Measurements from ENCODE around the gene SUSD1. TPM values are rescaled to one million over a fixed set of nuclear protein-coding genes. Genes with fewer than 3 reads are reported as not detected.
A peak's percentile ranks its signal among the peaks of the same experiment; 100 is the strongest.
"Not testable (repeated sequence)": the region's sequence is repeated elsewhere in the genome, so short reads cannot be mapped to it uniquely, and the experiment has no call there.

The SUSD1 gene
- total RNA-seq, 1 experiment from 2014 or later, result 14.5 TPM

GRCh38 chr9:112194969-112195431 is 19.9 kb upstream of the SUSD1 start:
- no peaks in the 10 kb centered on the region for H3K79me2 ChIP-seq (ENCODE audit: low read length)
- H3K27ac ChIP-seq (ENCODE audit: low read length), result no peak overlapping the region
- DNase-seq, result no peak
- H3K4me1 ChIP-seq (ENCODE audit: low read length), result peaks cover 9% of the 10 kb centered on the region
- no peaks in the 10 kb centered on the region for H3K36me3 ChIP-seq (ENCODE audit: insufficient read depth, low read length)
- no peak overlapping the region for H2AFZ ChIP-seq (ENCODE audit: low read length)
- H3K4me2 ChIP-seq (ENCODE audit: low read depth, low read length, poor library complexity, severe bottlenecking), result no peak overlapping the region
- no peaks in the 10 kb centered on the region for H4K20me1 ChIP-seq (ENCODE audit: insufficient read depth, low read depth, low read length)
- H3K9me3 ChIP-seq (ENCODE audit: low read length), result no peaks in the 10 kb centered on the region
- H3K9me2 ChIP-seq (replicated peaks; ENCODE audit: insufficient read depth, low read length), result no peaks in the 10 kb centered on the region
- no peak overlapping the region for H3K4me3 ChIP-seq (ENCODE audit: low read length)
- H3K9ac ChIP-seq (ENCODE audit: low read length), result no peak overlapping the region
- no peaks in the 10 kb centered on the region for H3K27me3 ChIP-seq (ENCODE audit: low read length)

DNA sequence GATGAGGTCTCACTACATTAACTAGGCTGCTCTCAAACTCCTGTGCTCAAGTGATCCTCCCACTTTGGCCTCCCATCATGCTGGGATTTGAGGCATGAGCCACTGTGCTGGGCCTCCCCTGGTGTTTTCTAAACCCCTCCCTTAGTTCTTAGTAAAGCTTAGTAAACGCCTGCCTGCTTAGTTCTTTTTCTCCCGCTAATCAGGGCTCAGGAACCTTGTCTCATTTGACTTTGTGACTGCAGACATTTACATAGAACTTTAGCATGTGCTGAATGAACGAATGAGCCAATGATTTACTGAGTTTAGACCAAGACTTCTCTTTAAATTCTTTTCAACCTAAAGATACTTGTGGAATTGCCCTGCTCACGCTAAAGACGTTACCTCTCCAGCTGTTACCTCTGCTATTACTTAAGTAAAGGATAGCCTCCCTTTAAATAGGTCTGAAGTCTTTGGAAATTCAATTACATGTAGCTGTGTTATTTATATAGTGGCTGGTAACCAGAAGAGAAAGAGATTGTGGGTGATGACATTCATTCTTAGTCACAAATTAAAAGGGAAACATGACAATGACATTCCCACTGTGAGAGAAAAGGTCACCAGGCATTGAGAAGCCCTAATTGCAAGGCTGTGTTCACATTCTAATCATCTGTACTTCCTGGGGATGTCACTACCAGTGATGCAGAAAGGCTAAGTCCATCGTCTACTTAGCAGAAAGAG is 18.6 kb upstream of the SUSD1 start:
- Histone ChIP-seq H3K36me3 (ENCODE audit: insufficient read depth, low read length) (no peaks in the 10 kb centered on the region), H3K79me2 (ENCODE audit: low read length) (no peaks in the 10 kb centered on the region), H3K4me3 (ENCODE audit: low read length) (no peak overlapping the region), H3K9me3 (ENCODE audit: low read length) (no peaks in the 10 kb centered on the region), H3K4me1 (ENCODE audit: low read length) (peaks cover 9% of the 10 kb centered on the region), H3K9ac (ENCODE audit: low read length) (no peak overlapping the region), H3K9me2 (replicated peaks; ENCODE audit: insufficient read depth, low read length) (no peaks in the 10 kb centered on the region), H3K27me3 (ENCODE audit: low read length) (no peaks in the 10 kb centered on the region), H2AFZ (ENCODE audit: low read length) (no peak overlapping the region), H3K4me2 (ENCODE audit: low read depth, low read length, poor library complexity, severe bottlenecking) (peak overlapping the region; percentile 17), H4K20me1 (ENCODE audit: insufficient read depth, low read depth, low read length) (no peaks in the 10 kb centered on the region), H3K27ac (ENCODE audit: low read length) (no peak overlapping the region)
- peak; percentile 49 for DNase-seq

DNA sequence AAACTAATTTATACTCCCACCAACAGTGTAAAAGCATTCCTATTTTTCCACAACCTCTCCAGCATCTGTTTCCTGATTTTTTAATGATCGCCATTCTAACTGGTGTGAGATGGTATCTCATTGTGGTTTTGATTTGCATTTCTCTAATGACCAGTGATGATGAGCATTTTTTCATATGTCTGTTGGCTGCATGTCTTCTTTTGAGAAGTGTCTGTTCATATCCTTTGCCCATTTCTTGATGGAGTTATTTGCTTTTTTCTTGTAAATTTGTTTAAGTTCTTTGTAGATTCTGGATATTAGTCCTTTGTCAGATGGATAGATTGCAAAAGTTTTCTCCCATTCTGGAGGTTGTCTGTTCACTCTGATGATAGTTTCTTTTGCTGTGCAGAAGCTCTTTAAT is 15.2 kb upstream of the SUSD1 start:
- not testable (repeated sequence) for H3K27ac ChIP-seq (ENCODE audit: low read length); H3K4me3 ChIP-seq (ENCODE audit: low read length); H3K79me2 ChIP-seq (ENCODE audit: low read length); H3K9me3 ChIP-seq (ENCODE audit: low read length); H4K20me1 ChIP-seq (ENCODE audit: insufficient read depth, low read depth, low read length); H3K36me3 ChIP-seq (ENCODE audit: insufficient read depth, low read length); DNase-seq; H3K9me2 ChIP-seq (replicated peaks; ENCODE audit: insufficient read depth, low read length); H3K9ac ChIP-seq (ENCODE audit: low read length); H3K4me1 ChIP-seq (ENCODE audit: low read length); H3K4me2 ChIP-seq (ENCODE audit: low read depth, low read length, poor library complexity, severe bottlenecking); H3K27me3 ChIP-seq (ENCODE audit: low read length); H2AFZ ChIP-seq (ENCODE audit: low read length)

- H3K4me1 ChIP-seq (ENCODE audit: low read length), result peaks cover 5% of the 10 kb centered on the region
- no peaks in the 10 kb centered on the region for H3K9me2 ChIP-seq (replicated peaks; ENCODE audit: insufficient read depth, low read length)
- H2AFZ ChIP-seq (ENCODE audit: low read length), result no peak overlapping the region
- H3K9me3 ChIP-seq (ENCODE audit: low read length), result no peaks in the 10 kb centered on the region
- H3K27me3 ChIP-seq (ENCODE audit: low read length), result no peaks in the 10 kb centered on the region
- DNase-seq, result no peak
- no peak overlapping the region for H3K27ac ChIP-seq (ENCODE audit: low read length)
- no peak overlapping the region for H3K9ac ChIP-seq (ENCODE audit: low read length)
- no peak overlapping the region for H3K4me3 ChIP-seq (ENCODE audit: low read length)
- H3K79me2 ChIP-seq (ENCODE audit: low read length), result no peaks in the 10 kb centered on the region
- H3K36me3 ChIP-seq (ENCODE audit: insufficient read depth, low read length), result no peaks in the 10 kb centered on the region
- H4K20me1 ChIP-seq (ENCODE audit: insufficient read depth, low read depth, low read length), result no peaks in the 10 kb centered on the region
- H3K4me2 ChIP-seq (ENCODE audit: low read depth, low read length, poor library complexity, severe bottlenecking), result no peak overlapping the region
Measured at GRCh38 chr9:112188884-112189283, 13.8 kb upstream of the SUSD1 start.

DNA sequence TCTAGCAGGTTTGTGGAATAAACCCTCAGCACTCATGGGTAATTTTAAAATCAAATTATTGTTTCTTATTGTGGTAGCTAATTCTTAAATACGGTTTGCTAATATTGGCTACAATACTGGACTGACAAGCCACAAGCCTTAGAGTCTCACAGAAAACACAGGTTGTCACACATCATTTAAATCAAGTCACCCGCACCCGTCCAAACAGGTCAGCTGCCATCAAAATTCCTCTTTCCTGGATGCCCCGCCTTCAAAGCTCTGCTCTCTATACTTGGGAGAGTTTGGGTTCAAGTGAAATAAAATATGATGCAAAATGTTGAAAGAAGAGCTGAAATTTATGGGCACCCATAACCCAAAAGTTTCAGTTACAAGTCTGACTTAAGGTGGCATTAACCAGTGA is 12.3 kb upstream of the SUSD1 start:
- H3K27me3 ChIP-seq (ENCODE audit: low read length), result no peaks in the 10 kb centered on the region
- DNase-seq, result no peak
- no peaks in the 10 kb centered on the region for H3K9me3 ChIP-seq (ENCODE audit: low read length)
- no peaks in the 10 kb centered on the region for H3K4me1 ChIP-seq (ENCODE audit: low read length)
- H3K36me3 ChIP-seq (ENCODE audit: insufficient read depth, low read length), result no peaks in the 10 kb centered on the region
- H3K4me3 ChIP-seq (ENCODE audit: low read length), result no peak overlapping the region
- H3K79me2 ChIP-seq (ENCODE audit: low read length), result no peaks in the 10 kb centered on the region
- no peaks in the 10 kb centered on the region for H3K9me2 ChIP-seq (replicated peaks; ENCODE audit: insufficient read depth, low read length)
- no peak overlapping the region for H3K27ac ChIP-seq (ENCODE audit: low read length)
- no peak overlapping the region for H3K4me2 ChIP-seq (ENCODE audit: low read depth, low read length, poor library complexity, severe bottlenecking)
- no peak overlapping the region for H3K9ac ChIP-seq (ENCODE audit: low read length)
- H2AFZ ChIP-seq (ENCODE audit: low read length), result no peak overlapping the region
- H4K20me1 ChIP-seq (ENCODE audit: insufficient read depth, low read depth, low read length), result no peaks in the 10 kb centered on the region

DNA sequence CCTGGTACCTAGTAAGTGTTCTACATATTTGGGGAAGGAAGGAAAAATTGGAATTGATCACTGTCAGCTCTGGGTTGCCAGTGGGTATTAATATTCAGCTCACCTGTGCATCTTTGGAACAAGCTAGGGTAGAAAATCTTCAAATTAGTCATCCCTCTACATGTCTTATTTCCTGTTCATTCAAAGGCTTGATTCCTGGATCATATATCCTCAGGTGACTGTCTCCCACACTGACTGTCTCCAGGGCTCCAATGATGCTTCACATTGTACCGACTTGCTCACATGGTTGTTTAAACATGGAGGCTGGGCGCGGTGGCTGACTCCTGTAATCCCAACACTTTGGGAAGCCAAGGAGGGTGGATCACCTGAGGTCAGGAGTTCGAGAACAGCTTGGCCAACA is 11.6 kb upstream of the SUSD1 start:
- Histone ChIP-seq H3K9me3 (ENCODE audit: low read length) (no peaks in the 10 kb centered on the region), H4K20me1 (ENCODE audit: insufficient read depth, low read depth, low read length) (no peaks in the 10 kb centered on the region), H3K9ac (ENCODE audit: low read length) (no peak overlapping the region), H3K4me2 (ENCODE audit: low read depth, low read length, poor library complexity, severe bottlenecking) (no peak overlapping the region), H3K9me2 (replicated peaks; ENCODE audit: insufficient read depth, low read length) (no peaks in the 10 kb centered on the region), H3K79me2 (ENCODE audit: low read length) (no peaks in the 10 kb centered on the region), H3K27me3 (ENCODE audit: low read length) (no peaks in the 10 kb centered on the region), H3K27ac (ENCODE audit: low read length) (no peak overlapping the region), H3K4me3 (ENCODE audit: low read length) (no peak overlapping the region), H3K36me3 (ENCODE audit: insufficient read depth, low read length) (no peaks in the 10 kb centered on the region), H3K4me1 (ENCODE audit: low read length) (no peaks in the 10 kb centered on the region), H2AFZ (ENCODE audit: low read length) (no peak overlapping the region)
- no peak for DNase-seq

GRCh38 chr9:112184946-112185345 is 9.8 kb upstream of the SUSD1 start:
- H3K4me2 ChIP-seq (ENCODE audit: low read depth, low read length, poor library complexity, severe bottlenecking), result no peak overlapping the region
- H2AFZ ChIP-seq (ENCODE audit: low read length), result no peak overlapping the region
- H3K27ac ChIP-seq (ENCODE audit: low read length), result no peak overlapping the region
- no peaks in the 10 kb centered on the region for H3K9me2 ChIP-seq (replicated peaks; ENCODE audit: insufficient read depth, low read length)
- H3K4me3 ChIP-seq (ENCODE audit: low read length), result no peak overlapping the region
- DNase-seq, result no peak
- no peaks in the 10 kb centered on the region for H3K36me3 ChIP-seq (ENCODE audit: insufficient read depth, low read length)
- H3K4me1 ChIP-seq (ENCODE audit: low read length), result 0 out of 2 replicates have a peak, but pooled peaks cover 5% of the 10 kb centered on the region
- no peaks in the 10 kb centered on the region for H3K79me2 ChIP-seq (ENCODE audit: low read length)
- no peaks in the 10 kb centered on the region for H4K20me1 ChIP-seq (ENCODE audit: insufficient read depth, low read depth, low read length)
- no peaks in the 10 kb centered on the region for H3K27me3 ChIP-seq (ENCODE audit: low read length)
- no peak overlapping the region for H3K9ac ChIP-seq (ENCODE audit: low read length)
- H3K9me3 ChIP-seq (ENCODE audit: low read length), result no peaks in the 10 kb centered on the region

GRCh38 chr9:112184221-112184620 is 9.1 kb upstream of the SUSD1 start:
- Histone ChIP-seq H4K20me1 (ENCODE audit: insufficient read depth, low read depth, low read length) (no peaks in the 10 kb centered on the region), H3K79me2 (ENCODE audit: low read length) (no peaks in the 10 kb centered on the region), H3K4me3 (ENCODE audit: low read length) (no peak overlapping the region), H2AFZ (ENCODE audit: low read length) (no peak overlapping the region), H3K4me1 (ENCODE audit: low read length) (0 out of 2 replicates have a peak, but pooled peaks cover 5% of the 10 kb centered on the region), H3K36me3 (ENCODE audit: insufficient read depth, low read length) (no peaks in the 10 kb centered on the region), H3K27me3 (ENCODE audit: low read length) (no peaks in the 10 kb centered on the region), H3K4me2 (ENCODE audit: low read depth, low read length, poor library complexity, severe bottlenecking) (no peak overlapping the region), H3K9me2 (replicated peaks; ENCODE audit: insufficient read depth, low read length) (no peaks in the 10 kb centered on the region), H3K9ac (ENCODE audit: low read length) (no peak overlapping the region), H3K9me3 (ENCODE audit: low read length) (no peaks in the 10 kb centered on the region), H3K27ac (ENCODE audit: low read length) (no peak overlapping the region)
- no peak for DNase-seq

Measured in Karpas-422 (cell line).